ENCODE data around the gene ACADS.
A peak's percentile ranks its signal among the peaks of the same experiment; 100 is the strongest.

DNA sequence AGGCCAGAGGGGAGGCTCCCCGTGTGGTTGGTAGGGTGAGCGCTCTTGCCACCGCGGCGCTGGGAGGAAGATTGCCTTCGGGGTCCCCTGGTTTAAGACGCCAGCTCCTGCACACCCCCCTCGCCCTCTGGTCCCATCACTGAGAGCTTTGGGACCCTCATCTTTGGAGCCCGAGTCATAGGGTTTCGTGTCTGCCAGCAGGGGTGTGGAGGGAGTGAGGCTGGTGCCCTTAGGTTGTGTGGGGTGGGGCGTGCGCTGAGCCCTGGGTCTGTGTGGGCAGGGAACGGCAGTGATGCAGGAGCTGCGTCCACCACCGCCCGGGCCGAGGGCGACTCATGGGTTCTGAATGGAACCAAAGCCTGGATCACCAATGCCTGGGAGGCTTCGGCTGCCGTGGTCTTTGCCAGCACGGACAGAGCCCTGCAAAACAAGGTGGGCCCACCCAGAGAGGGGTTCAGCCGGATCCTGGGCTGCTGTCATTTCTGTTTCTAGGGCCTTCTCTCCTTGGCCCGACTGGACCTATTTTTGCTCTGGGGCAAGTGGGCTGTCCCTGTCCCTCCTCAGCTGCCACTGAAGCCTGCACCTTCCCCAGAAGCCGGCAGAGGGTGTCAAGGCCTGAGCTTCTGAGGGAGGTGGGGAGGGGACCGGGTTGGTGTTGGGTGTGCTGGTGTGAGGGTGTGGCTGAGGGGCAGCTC lies 12.1 kb downstream of the ACADS start:
- TF ChIP-seq PCBP2 (IDR thresholded peaks at IDR 0.05; ENCODE audit: low read depth, low read length, poor library complexity, severe bottlenecking) = no peak
- no peak for TF ChIP-seq SMARCA5 (IDR thresholded peaks at IDR 0.05)
- no peak for TF ChIP-seq KLF1 (tag; IDR thresholded peaks at IDR 0.05)
- TF ChIP-seq EZH2 (IDR thresholded peaks at IDR 0.05; ENCODE audit: borderline replicate concordance, low read depth, low read length) = no peak
- TF ChIP-seq HDAC8 (tag; IDR thresholded peaks at IDR 0.05) = no peak
- TF ChIP-seq, protein P1, sequence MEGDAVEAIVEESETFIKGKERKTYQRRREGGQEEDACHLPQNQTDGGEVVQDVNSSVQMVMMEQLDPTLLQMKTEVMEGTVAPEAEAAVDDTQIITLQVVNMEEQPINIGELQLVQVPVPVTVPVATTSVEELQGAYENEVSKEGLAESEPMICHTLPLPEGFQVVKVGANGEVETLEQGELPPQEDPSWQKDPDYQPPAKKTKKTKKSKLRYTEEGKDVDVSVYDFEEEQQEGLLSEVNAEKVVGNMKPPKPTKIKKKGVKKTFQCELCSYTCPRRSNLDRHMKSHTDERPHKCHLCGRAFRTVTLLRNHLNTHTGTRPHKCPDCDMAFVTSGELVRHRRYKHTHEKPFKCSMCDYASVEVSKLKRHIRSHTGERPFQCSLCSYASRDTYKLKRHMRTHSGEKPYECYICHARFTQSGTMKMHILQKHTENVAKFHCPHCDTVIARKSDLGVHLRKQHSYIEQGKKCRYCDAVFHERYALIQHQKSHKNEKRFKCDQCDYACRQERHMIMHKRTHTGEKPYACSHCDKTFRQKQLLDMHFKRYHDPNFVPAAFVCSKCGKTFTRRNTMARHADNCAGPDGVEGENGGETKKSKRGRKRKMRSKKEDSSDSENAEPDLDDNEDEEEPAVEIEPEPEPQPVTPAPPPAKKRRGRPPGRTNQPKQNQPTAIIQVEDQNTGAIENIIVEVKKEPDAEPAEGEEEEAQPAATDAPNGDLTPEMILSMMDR (IDR thresholded peaks at IDR 0.05 in 2 of 3, conservative IDR thresholded peaks at IDR 0.05 in 1 of 3; ENCODE audit: insufficient read depth in 2 of 3, low read depth in 1 of 3, low read length in 3 of 3) = peak; percentile 36 to 44 (median 43); a peak in 5 of 6 replicates
- TF ChIP-seq, protein P2, sequence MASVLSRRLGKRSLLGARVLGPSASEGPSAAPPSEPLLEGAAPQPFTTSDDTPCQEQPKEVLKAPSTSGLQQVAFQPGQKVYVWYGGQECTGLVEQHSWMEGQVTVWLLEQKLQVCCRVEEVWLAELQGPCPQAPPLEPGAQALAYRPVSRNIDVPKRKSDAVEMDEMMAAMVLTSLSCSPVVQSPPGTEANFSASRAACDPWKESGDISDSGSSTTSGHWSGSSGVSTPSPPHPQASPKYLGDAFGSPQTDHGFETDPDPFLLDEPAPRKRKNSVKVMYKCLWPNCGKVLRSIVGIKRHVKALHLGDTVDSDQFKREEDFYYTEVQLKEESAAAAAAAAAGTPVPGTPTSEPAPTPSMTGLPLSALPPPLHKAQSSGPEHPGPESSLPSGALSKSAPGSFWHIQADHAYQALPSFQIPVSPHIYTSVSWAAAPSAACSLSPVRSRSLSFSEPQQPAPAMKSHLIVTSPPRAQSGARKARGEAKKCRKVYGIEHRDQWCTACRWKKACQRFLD (CRISPR knock-in tag; IDR thresholded peaks at IDR 0.05) = no peak

Data from K562 (cell line).